IPS-NIHi11 (cell line): Measurements from ENCODE around the gene KLHL33.

ENCODE experiments used
- DNase-seq: peaks from one replicate; pipeline ENCODE4 v3.0.0; 2012; ENCODE audit warnings: mixed read lengths, low spot score

KLHL33 gene, protein sequence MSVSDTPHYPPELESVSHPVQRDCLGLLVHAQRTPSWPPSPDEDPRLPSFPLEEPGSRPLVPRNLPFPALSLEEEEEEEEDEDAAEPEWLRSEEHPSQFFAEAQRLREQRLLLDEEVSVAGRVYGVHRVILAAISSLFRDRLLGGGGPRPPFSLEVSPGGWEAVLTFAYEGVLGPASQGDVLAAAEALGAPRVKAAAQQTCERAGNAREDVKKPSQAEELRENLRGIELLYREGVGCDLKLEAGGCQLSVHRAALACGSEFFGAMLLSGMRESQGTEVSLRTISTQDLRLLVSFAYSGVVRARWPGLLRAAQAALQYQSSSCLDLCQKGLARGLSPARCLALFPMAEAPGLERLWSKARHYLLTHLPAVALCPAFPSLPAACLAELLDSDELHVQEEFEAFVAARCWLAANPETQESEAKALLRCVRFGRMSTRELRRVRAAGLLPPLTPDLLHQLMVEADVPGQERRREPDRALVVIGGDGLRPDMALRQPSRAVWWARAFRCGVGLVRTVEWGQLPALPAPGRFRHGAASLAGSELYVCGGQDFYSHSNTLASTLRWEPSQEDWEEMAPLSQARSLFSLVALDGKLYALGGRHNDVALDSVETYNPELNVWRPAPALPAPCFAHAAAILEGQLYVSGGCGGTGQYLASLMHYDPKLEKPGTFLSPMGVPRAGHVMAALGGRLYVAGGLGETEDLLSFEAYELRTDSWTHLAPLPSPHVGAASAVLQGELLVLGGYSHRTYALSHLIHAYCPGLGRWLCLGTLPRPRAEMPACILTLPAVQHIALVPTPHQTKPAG

DNA sequence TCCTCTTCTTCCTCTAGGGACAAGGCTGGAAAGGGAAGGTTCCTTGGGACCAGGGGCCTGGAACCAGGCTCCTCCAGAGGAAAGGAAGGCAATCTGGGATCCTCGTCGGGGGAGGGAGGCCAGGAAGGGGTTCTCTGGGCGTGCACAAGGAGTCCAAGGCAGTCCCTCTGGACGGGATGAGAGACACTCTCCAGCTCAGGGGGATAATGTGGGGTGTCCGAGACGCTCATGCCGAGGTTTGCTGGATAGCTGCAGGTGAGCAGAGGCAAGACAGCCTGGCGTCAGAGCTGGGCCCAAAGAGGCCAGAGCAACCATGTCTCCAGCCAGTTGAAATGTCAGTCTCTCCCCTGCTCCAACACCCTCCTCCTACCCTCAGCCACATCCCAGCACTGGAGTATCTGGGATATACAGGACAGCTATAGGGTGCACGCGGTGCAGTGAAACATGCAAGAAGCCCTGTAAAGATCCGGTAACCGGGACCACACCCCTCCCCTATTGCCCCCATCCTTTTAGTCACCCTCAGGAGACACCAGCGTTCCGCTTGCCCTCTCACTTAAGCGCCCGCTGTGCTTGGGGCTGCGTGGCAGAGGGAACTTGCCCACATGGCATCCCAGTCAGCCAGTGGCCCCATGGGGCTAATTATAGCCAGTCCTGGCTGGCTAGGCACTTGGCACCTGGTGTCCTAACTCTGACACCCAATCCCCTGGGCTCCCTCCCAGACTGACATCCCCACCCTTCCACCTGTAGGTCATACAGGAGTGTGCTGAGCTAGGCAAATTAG lies at the start of gene KLHL33:
Gene KLHL33, minus strand, starts transcription at position 585 of the 781 bp plus-strand sequence. Its CDS starts 355 bp downstream, at position 230.
- peak; percentile 38 for DNase-seq

DNA sequence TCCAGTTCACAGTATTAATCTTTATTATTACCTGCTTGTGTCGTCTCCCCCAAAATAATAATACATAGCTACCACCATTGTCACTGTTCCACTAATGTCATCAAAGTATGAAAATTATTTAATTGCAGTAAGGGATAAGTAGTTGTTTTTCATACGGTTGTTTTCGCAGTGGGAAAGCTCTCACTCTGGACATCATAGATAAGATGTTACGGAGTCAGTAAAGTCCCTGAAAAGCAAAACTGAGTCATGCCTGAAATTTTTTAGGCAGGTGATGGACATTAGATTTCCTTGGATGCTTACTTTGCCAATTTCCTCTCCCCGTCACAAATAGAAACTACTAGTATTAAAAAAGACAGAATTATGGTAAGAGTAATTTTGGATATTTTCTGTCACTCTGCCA lies 46.4 kb upstream of the KLHL33 start:
- no peak for DNase-seq

DNA sequence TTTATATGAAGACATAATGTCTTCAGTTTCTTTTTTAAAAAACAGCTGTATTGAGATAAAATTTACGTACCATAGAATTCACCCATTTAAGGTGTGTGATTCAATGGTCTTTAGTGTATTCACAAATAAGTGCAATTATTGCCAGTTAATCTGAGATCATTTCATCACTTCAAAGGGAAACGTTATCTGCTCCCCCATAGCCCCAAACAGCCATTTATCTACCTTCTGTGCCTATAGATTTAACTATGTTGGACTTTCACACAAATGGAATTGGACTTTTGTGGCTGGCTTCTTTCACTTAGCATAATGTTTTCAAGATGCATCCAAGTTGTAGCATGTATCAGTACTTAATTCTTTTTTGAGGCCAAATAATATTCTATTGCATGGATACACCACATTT lies 42.9 kb upstream of the KLHL33 start:
- no peak for DNase-seq

DNA sequence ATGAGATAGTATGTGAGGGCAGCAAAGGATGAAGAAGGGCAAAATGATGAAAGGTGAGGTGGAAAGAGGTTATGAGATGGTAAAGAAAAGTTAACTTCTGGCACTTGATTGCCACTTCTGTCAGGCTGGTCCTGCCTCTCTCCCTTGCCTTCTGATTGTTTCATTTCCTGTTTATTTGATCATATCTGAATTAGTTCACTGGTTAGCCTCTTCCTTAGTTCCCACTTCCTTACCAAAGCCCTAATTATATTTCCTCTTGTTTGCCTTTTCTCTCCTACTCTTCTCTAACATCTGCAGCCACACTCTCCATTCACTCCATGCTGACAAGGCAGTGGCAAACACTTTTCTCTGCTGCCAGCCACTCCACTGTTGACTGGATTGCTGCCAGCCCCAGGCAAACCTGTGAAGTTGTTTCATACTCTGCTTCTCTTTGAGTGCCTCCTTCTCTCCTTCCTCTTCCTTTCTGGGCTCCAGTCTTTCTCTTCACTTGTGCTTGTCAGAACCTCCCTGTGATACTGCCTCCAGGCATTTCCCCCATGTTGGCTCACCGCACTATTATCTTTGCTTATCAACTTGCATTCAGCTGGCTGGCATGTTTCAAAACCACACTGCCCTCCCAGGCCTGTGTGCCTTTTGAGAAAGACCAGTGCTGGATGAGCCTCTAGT lies 41.4 kb upstream of the KLHL33 start:
- DNase-seq: no peak

DNA sequence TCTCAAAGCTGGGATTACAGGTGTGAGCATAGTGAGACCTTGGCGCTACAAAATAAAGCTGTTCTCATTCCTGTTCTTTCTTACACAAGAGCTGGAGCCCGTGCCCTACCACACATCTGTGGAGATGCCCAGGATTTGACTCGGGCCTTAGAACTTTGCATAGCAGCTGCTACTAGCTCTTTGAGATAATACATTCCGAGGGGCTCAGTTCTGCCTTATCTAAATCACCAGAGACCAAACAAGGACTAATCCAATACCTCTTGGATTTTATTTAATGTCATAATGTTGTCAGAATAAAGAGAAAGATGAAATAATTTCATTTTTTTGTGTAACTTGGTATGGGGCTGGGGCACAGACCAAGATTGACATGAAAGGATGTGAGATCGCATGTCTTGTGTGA lies 40.8 kb upstream of the KLHL33 start:
- no peak for DNase-seq

DNA sequence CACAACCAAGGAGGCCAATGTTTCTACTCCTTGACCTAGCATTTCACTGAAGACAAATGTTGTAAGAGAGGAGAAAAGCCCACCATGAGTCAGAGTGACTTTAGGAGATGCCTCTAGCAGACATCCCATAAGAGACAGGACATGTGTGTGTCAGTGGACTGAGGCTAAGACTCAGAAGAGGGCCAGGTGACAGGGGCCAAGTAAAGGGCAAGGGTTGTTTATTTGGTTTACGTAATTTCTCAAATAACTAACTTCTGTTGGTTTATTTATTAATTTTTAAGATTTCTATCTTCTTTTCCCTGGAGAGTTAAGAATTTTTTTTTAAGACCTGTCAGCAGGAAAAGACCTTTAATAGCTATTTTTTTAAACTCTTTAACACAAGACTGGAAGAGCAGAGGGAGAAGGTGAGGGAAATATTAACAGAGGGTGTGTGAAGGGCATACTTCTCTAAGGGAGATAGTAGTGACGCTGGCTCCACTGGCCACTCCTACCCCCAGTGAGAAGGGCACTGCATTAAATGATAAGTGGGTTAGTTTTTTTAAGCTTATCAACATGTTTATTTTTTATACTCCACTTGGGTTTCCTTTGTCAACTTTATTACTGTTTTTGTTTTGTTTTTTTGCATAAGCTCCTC lies 36.7 kb upstream of the KLHL33 start:
- DNase-seq: no peak

DNA sequence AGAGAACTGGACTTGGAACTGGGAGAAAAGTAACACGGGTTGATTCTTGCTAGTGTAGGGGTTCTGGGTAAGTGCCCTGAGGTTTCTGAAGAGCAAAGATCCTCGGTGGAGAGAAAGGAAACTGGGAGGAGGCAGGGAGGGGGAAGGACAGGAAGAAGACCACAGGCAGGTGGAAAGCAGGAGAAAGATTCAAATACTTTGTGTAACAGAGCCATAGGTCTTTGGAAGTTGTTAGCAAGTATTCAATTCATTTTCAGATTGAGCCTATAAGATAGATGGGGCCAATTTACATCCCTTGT lies 34.6 kb upstream of the KLHL33 start:
- peak; percentile 37 for DNase-seq

DNA sequence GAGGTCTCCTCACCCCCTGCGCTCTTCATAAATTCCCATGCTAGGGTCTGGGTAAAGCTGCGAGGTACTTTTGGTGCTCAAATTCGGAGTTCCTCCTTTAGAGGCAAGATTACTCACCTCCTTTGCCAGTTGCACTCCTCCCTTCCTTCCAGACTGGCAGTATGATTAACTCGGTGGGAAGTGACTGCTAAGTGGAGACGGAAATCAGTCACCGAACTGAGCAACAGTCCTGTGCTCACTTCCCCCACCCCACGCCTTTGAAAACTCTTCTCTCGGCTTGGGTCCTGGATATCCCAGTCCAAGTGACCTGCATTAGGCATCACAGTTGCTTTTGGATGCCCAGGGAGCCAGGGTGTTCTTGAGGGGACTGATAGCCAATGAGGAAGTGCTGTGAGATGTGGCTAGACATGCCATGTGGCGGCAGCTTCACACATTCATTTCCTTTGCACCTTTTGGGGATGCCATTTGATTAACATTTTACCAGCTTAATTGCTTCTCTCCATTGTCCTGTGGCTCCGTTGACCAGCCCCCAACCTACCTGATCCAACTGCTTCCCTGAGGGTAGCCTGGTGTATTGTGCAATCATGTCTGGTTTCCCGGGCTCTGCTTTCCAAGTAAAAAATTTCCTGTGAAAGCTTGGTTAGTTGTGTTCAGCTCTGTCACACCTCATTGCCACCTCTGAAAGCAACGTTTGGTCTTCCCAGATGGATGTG lies 34.1 kb upstream of the KLHL33 start:
- peak; percentile 27 for DNase-seq

DNA sequence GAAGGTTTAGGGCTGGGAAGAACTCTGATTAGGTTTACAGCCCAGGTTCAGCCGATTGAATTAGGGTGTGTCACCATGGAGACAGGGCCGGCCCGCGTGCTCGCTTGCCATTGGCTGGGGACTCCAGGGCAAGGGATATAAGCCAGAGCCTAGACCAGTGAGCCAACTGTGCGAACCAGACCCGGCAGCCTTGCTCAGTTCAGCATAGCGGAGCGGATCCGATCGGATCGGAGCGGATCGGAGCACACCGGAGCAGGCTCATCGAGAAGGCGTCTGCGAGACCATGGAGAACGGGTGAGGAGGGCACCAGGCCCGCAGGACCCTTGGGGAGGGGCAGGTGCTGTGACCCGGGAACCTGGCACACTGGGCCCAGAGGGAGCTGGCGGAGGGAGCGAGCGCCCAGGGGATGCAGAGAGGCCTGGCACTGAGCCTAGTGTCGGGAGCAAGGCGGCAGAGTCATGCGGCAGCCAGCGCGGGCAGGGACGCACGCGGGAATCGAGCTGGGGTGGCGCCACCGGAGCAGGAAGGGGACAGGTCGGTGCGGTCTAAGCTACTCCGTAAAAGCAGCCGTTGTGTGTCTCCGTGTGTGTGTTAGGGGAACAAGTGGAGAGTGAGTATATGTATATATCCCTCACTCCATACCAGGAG lies 33.4 kb upstream of the KLHL33 start, which contains the start of gene PNP:
Gene PNP, plus strand, starts transcription at position 165 of the 648 bp plus-strand sequence. Its CDS starts 119 bp downstream, at position 284.
- DNase-seq: peak; percentile 97

DNA sequence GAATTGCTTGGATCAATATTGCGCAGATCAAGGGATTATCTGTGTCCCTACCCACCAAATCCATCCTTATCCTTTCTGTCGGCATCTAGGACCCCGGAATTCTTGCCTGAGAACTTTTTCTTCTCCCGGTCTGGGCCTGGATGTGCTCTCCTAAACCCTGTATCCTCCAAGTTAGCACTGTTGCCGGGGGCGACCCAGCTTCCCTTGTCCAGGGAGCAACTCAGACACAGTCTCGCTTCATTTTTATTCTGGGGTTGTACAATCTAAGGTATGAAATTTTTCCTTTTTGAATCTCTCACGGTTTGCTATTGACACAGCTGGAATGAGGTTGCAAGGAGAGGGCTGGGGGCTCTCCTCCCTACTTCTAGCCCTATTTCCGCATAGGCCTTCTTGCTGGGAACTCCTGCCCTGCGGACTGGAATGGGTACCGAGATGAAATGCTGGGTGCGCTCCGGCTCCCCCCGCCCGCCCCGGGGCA lies 32.8 kb upstream of the KLHL33 start:
- no peak for DNase-seq

DNA sequence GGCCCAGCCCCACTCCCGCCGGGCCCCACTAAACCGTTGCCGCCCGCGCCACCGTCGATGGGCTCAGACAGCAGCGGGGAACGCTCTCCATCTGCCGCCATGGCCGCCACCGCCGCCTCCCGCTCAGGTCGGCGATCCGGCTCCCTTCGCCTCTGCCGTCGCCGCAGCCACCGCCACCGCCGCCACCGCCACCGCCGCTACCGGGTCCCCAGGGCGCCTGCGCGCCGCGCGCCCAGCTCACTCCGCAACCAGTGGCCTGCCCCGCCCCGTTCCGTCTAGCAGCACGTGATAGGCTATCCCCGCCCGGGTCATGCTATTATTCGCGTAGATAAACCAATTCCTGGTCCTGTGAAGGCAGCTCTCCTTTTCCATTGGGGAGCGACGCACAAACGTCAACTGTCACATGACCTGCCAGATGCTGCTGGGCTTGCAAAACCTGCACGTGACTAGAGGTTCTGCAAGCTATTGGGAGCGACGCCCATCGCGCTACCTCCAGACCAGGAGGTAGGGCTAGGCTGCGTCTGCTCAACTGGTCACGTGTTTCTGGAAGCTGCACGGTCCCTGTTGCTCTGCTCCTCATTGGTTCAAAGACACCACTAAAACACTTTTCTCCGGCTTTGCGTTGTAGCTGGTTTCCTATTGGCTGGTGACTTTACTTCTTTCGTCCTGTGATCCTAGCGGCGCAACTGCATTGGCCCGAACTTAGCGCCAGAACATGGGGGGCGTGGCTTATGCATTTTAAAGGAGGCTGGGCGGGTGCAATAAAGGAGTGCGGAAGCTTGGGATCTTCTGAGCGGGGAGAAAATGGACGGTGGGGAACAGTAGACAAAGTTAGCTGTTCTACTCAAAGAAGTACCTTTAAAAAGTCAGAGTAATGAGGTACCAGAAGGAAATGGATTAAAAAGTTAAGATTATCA lies 25.5 kb upstream of the KLHL33 start, which contains the start of gene PIP4P1:
Gene PIP4P1, minus strand, starts transcription at position 210 of the 917 bp plus-strand sequence. Its CDS starts 109 bp downstream, at position 101.
- DNase-seq: peak; percentile 89

DNA sequence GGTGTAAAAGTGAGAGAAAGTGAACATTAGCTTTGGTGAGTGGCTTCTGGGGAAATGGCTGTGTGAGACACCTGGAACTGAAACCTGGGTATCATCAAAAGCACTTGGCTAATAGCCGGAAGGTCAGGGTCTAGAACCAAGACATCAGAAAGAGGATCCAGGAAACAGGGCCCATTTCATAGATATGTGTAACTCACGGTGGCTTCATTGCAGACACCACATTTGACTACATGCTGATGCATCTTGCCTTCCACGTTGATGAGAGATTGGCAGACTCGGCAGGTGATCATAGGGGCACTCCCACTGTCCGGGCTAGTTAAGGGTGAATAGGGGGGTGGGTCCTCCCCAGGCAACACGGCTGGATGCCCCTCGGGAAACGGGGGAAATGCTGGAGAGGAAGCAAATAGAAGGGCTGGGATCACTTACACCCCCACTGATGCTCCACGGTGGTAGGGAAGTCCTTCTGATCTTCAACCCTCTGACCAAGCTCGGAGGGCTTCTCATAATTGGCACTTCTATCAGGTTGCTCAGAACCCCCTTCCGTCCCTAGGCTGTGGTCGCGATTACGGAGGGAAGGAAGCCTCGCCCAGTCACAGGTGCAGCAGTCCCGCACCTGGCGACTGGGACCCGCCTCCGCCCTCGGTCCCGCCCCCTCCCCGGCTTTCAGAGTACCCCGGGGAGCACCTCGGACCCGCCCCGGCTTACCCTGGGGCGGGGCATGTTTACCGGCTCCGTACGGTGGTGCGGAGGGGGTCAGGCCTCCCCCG lies 24.7 kb upstream of the KLHL33 start:
- DNase-seq: peak; percentile 38

DNA sequence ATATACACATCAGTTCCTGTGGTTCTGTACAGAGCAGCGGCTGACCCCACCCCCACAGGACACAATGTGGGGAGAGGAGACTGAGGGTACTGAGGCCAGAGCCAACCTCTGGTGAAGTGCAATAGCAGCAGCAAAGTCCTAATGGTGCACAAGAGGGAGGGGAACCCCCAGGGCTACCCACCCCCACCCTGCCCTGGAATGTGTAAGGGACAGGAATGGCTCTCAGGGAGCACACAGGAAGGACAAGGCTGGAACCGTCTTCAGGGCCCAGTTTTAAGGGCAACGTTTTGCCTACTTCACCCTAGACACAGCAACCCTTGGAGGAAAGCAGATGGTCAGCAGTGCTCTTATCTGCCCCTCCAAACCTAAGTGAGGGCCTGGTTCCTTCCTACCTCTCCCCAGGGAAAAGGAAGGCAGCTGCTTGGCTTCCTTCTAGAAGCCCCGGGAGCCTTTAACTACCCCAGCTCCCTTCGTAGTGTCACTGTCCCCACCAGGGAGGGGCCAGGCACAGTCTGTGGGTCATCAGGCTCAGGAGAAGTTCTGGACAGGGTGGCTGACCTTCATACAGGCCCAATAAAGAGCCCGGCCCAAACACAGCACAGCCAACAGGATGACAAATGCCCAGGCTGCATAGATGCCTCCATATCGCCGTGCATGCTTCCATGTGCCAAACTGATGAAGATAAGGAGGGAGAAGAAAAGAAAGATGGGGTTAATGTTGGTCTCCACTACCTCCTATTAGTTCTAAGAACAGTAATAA lies 22.2 kb upstream of the KLHL33 start:
- DNase-seq: no peak

DNA sequence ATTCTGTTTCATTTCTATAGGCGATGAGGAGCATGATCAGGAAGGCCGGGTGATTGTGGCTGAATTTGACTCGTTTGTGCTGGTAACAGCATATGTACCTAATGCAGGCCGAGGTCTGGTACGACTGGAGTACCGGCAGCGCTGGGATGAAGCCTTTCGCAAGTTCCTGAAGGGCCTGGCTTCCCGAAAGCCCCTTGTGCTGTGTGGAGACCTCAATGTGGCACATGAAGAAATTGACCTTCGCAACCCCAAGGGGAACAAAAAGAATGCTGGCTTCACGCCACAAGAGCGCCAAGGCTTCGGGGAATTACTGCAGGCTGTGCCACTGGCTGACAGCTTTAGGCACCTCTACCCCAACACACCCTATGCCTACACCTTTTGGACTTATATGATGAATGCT lies 21.0 kb upstream of the KLHL33 start:
- no peak for DNase-seq

DNA sequence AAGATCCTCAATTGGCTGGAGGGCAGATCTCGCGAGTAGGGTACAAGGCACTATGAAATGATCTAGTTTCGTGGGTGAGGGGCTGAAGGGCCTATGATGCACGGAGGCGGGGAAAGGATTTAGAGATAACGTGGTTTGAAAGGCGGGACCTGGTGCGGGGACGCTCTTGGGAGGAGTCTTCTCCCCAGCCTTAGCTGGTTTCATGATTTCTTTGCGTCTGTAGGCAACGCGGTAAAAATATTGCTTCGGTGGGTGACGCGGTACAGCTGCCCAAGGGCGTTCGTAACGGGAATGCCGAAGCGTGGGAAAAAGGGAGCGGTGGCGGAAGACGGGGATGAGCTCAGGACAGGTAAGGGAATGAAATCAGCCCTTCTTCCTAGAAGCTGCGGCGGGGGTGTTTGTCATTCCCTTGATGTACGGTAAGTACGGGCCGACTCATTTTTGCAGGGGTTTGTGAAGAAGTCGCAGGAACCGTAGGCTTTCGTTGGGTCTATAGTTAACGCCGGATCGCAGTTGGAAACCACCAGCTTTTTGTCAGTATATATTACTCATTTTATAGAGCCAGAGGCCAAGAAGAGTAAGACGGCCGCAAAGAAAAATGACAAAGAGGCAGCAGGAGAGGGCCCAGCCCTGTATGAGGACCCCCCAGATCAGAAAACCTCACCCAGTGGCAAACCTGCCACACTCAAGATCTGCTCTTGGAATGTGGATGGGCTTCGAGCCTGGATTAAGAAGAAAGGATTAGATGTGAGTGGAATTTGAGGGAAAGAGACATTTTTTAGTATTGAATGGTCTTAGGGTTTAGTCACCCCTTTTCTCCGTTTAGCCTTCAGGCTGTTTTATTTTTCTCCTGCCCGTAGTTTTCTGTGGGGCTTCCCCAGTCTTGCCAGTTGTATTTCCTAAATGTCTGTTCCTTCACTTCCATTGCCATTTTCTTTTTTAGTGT lies 19.7 kb upstream of the KLHL33 start:
- no peak for DNase-seq
